ENCODE measurements around the gene GALNTL6. TPM values are rescaled to one million over a fixed set of nuclear protein-coding genes. Genes with fewer than 3 reads are reported as not detected.

The GALNTL6 gene
- total RNA-seq, 2 donors from 2014 or later, result 0.71 TPM; not detected in 1

DNA sequence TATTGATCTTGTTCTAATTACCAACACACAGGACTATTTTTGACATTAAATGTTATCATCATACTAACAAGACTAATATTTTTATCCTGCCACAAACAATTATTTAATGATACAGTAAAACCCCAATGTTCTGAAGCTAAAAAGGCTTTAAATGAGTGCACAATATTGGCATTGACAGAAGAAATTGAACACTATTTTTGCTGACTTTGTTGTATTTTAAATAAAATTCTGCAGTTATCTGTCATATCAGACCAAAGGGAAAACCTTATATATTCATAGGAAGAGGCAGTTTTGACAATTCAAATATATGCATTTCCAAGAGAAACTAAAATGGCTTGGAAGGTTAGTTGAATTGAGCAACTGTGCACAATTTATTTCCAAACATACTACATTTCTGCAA is 957.6 kb downstream of the GALNTL6 start:
- H3K9ac ChIP-seq (ENCODE audit: extremely low read depth, low read length, poor library complexity, severe bottlenecking), result no peak overlapping the region
- H3K9me3 Mint-ChIP-seq, result peaks cover 5% of the 10 kb centered on the region
- TF ChIP-seq, protein P1, sequence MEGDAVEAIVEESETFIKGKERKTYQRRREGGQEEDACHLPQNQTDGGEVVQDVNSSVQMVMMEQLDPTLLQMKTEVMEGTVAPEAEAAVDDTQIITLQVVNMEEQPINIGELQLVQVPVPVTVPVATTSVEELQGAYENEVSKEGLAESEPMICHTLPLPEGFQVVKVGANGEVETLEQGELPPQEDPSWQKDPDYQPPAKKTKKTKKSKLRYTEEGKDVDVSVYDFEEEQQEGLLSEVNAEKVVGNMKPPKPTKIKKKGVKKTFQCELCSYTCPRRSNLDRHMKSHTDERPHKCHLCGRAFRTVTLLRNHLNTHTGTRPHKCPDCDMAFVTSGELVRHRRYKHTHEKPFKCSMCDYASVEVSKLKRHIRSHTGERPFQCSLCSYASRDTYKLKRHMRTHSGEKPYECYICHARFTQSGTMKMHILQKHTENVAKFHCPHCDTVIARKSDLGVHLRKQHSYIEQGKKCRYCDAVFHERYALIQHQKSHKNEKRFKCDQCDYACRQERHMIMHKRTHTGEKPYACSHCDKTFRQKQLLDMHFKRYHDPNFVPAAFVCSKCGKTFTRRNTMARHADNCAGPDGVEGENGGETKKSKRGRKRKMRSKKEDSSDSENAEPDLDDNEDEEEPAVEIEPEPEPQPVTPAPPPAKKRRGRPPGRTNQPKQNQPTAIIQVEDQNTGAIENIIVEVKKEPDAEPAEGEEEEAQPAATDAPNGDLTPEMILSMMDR (conservative IDR thresholded peaks at IDR 0.05), result no peak
- H3K36me3 Mint-ChIP-seq (ENCODE audit: low read depth), result no peaks in the 10 kb centered on the region
- no peak overlapping the region for H3K27ac Mint-ChIP-seq
- no peak for DNase-seq
- H3K4me3 Mint-ChIP-seq, result no peak overlapping the region
- no peaks in the 10 kb centered on the region for H3K27me3 Mint-ChIP-seq (ENCODE audit: insufficient read depth)
- no peaks in the 10 kb centered on the region for H3K36me3 ChIP-seq (ENCODE audit: control insufficient read depth, insufficient read depth, low read length)
- H3K27me3 ChIP-seq (ENCODE audit: control insufficient read depth, insufficient read depth, low read length, poor library complexity, severe bottlenecking), result no peaks in the 10 kb centered on the region
- no peaks in the 10 kb centered on the region for H3K9me3 ChIP-seq (ENCODE audit: control insufficient read depth, low read length)
- H3K4me3 ChIP-seq (ENCODE audit: low read length), result no peak overlapping the region
- no peak overlapping the region for H3K27ac ChIP-seq (ENCODE audit: low read depth, low read length)
- H3K4me1 ChIP-seq (ENCODE audit: control insufficient read depth, insufficient read depth, low read length), result no peaks in the 10 kb centered on the region
- H3K4me1 Mint-ChIP-seq, result no peaks in the 10 kb centered on the region

DNA sequence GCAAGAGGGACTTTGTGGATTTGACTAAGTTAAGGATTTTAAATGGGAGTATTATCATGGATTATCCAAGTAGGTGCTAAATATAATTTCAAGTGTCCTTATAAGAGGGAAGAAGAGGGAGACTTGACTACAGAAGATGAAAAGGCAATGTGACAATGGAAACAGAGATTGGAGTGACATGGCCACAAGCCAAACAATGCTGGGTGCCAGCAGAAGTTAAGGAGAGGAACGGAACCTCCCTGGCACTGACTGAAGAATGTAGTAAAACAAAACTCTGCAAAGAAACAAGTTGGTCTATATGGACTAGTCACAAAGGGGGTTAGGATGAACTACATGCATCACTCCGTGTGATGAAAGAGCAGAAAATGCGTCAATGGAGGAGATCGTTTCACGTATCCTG is 959.6 kb downstream of the GALNTL6 start:
- Mint-ChIP-seq H3K4me3 (no peak overlapping the region), H3K27me3 (ENCODE audit: insufficient read depth) (no peaks in the 10 kb centered on the region)
- TF ChIP-seq, protein P1 (conservative IDR thresholded peaks at IDR 0.05), result no peak

DNA sequence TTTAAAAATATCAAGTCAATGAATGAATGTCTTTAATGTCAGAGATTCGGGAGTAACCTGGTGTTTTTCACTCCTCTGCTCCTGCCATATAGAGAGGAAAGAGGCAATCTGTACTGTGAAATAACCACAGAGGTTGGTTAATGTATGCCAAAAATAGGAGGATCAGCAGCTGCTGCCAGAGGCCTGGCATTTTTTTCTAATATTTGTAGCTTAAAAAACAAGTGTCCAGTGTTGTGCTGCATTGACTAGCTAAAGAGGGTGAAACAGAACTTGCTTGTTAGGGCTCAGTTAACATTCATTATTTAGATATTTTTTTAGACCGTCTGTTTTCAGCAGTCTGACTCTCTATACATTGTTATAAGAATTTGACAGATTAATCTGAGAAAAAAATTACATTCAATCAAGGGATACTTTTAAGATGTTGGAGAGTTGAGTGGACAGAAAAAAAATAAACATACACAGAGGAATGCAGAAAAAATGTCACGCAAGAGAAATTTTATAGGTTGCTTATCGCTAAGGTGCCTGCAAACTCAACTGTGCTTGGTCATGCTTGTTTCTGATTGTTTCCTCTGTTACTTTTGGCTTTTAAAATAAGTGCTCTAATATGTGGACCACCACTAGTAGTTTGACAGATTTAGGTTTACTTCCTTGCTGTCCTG is 963.1 kb downstream of the GALNTL6 start:
- Histone ChIP-seq H3K9me3 (ENCODE audit: control insufficient read depth, low read length) (no peaks in the 10 kb centered on the region), H3K27me3 (ENCODE audit: control insufficient read depth, insufficient read depth, low read length, poor library complexity, severe bottlenecking) (no peaks in the 10 kb centered on the region), H3K4me3 (ENCODE audit: low read length) (no peak overlapping the region), H3K4me1 (ENCODE audit: control insufficient read depth, insufficient read depth, low read length) (no peaks in the 10 kb centered on the region), H3K36me3 (ENCODE audit: control insufficient read depth, insufficient read depth, low read length) (no peaks in the 10 kb centered on the region), H3K9ac (ENCODE audit: extremely low read depth, low read length, poor library complexity, severe bottlenecking) (no peak overlapping the region), H3K27ac (ENCODE audit: low read depth, low read length) (no peak overlapping the region)
- no peaks in the 10 kb centered on the region for H3K27me3 Mint-ChIP-seq (ENCODE audit: insufficient read depth)
- DNase-seq, result no peak
- TF ChIP-seq, protein P1 (conservative IDR thresholded peaks at IDR 0.05), result no peak
- no peaks in the 10 kb centered on the region for H3K36me3 Mint-ChIP-seq (ENCODE audit: low read depth)
- H3K9me3 Mint-ChIP-seq, result peaks cover 5% of the 10 kb centered on the region
- WGBS, 2 experiments (ENCODE audit: insufficient coverage in 1 of 2, insufficient read length in 1 of 2), result 78 to 94% methylated on average over 2 to 4 of the region's 4 CpGs
- H3K4me3 Mint-ChIP-seq, result no peak overlapping the region
- H3K27ac Mint-ChIP-seq, result no peak overlapping the region
- H3K4me1 Mint-ChIP-seq, result peaks cover 1% of the 10 kb centered on the region

More for the DNA sequence above, 959.6 kb downstream of the GALNTL6 start:
- H3K27ac Mint-ChIP-seq, result no peak overlapping the region
- H3K9me3 Mint-ChIP-seq, result peaks cover 5% of the 10 kb centered on the region
- DNase-seq, result no peak
- no peaks in the 10 kb centered on the region for H3K27me3 ChIP-seq (ENCODE audit: control insufficient read depth, insufficient read depth, low read length, poor library complexity, severe bottlenecking)
- no peak overlapping the region for H3K4me3 ChIP-seq (ENCODE audit: low read length)
- 87 to 92% methylated on average over 5 of the region's 5 CpGs for WGBS, 2 experiments (ENCODE audit: insufficient coverage in 1 of 2, insufficient read length in 1 of 2)
- no peak overlapping the region for H3K9ac ChIP-seq (ENCODE audit: extremely low read depth, low read length, poor library complexity, severe bottlenecking)
- H3K27ac ChIP-seq (ENCODE audit: low read depth, low read length), result no peak overlapping the region
- no peaks in the 10 kb centered on the region for H3K36me3 Mint-ChIP-seq (ENCODE audit: low read depth)
- no peaks in the 10 kb centered on the region for H3K36me3 ChIP-seq (ENCODE audit: control insufficient read depth, insufficient read depth, low read length)
- H3K4me1 Mint-ChIP-seq, result no peaks in the 10 kb centered on the region
- no peaks in the 10 kb centered on the region for H3K4me1 ChIP-seq (ENCODE audit: control insufficient read depth, insufficient read depth, low read length)
- H3K9me3 ChIP-seq (ENCODE audit: control insufficient read depth, low read length), result no peaks in the 10 kb centered on the region

All from endodermal cell (in vitro differentiated cells).